HepG2 (cell line): ENCODE data around the gene MOXD1. TPM values are rescaled to one million over a fixed set of nuclear protein-coding genes. Genes with fewer than 3 reads are reported as not detected.

Experiments
- ATAC-seq: fragments of 200-7000 bp; cut with Tn5 transposase; 3 replicates; pipeline ENCODE4 v1.9.1; 2020; ENCODE audit warnings: mild to moderate bottlenecking, moderate library complexity
- BruUV-seq: library from RNA; stranded (reverse); fragments of 400-500 nt; replicated peaks from 2 replicates; lab custom pipeline; 2021; lab: Mats Ljungman, UMichigan
- CTCF ChIA-PET: fragments of 300-600 bp; formaldehyde crosslinking; extraction: SDS; loops from one replicate; lab custom pipeline; 2021; ENCODE audit warnings: low total read pairs, inconsistent platforms, low intra/inter-chr PET ratio; lab: Yijun Ruan, JAX
- POLR2A ChIA-PET: fragments of 350-600 bp; sonication (Branson Sonifier 250); formaldehyde crosslinking; loops from one replicate; lab custom pipeline; 2020; ENCODE audit warnings: antibody characterized with exemption, inconsistent platforms; lab: Yijun Ruan, JAX
- DNase-seq: peaks from one replicate; pipeline ENCODE4 v3.0.0-alpha.2; 2015; ENCODE audit warnings: low spot score
- FAIRE-seq: peaks from 3 replicates; lab custom pipeline; 2011; peaks lifted over from hg19 to GRCh38; lab: Jason Lieb, UNC
- H2AFZ ChIP-seq: one replicate; pipeline ENCODE4 v1.6.1; 2011; ENCODE audit warnings: low read length, inconsistent platforms
- H3K27ac ChIP-seq: fragments of 300-600 bp; 3 replicates; pipeline ENCODE4 v1.8.0; 2011; ENCODE audit warnings: mixed run types, mild to moderate bottlenecking, mixed read lengths, low read length, inconsistent platforms; ENCODE audit not compliant: insufficient read depth; ENCODE audit errors: extremely low read length
- H3K27me3 ChIP-seq, 2 experiments: fragments of 200-600 bp in 1 of 2; 2 replicates in 1 of 2; 3 replicates in 1 of 2; pipeline versions ENCODE4 v1.6.0 to v1.8.0; 2011; ENCODE audit warnings: low read length in 2 of 2, mild to moderate bottlenecking in 2 of 2, moderate library complexity in 2 of 2, inconsistent platforms in 1 of 2; ENCODE audit not compliant: insufficient read depth in 2 of 2, control insufficient read depth in 1 of 2
- H3K36me3 ChIP-seq, 2 experiments: fragments of 200-600 bp in 1 of 2; replicated peaks in 1 of 2; 2 replicates in 1 of 2; 3 replicates in 1 of 2; pipeline versions ENCODE4 v1.5.1 to v1.8.0; 2011; ENCODE audit warnings: low read length in 2 of 2, inconsistent platforms in 1 of 2; ENCODE audit not compliant: insufficient read depth in 2 of 2, control insufficient read depth in 1 of 2
- H3K4me1 ChIP-seq: 2 replicates; pipeline ENCODE4 v1.5.1; 2012; ENCODE audit warnings: low read length, inconsistent platforms; ENCODE audit not compliant: insufficient read depth
- H3K4me2 ChIP-seq: 2 replicates; pipeline ENCODE4 v1.6.0; 2011; ENCODE audit warnings: low read depth, low read length, inconsistent platforms
- H3K4me3 ChIP-seq, 3 experiments: fragments of 200-600 bp in 1 of 3; sonication (generic), shearing (Covaris generic) in 1 of 3; replicated peaks in 1 of 3; 2 replicates each; pipeline ENCODE4 v1.5.1; 2011 to 2016; ENCODE audit warnings: low read length in 3 of 3, inconsistent platforms in 2 of 3, low read depth in 2 of 3, mild to moderate bottlenecking in 2 of 3, control low read depth in 1 of 3, mixed read lengths in 1 of 3; ENCODE audit not compliant: insufficient read depth in 1 of 3
- H3K79me2 ChIP-seq: one replicate; pipeline ENCODE4 v1.6.1; 2011; ENCODE audit warnings: low read length, inconsistent platforms; ENCODE audit not compliant: insufficient read depth
- H3K9ac ChIP-seq: 2 replicates; pipeline ENCODE4 v1.6.0; 2011; ENCODE audit warnings: mild to moderate bottlenecking, low read depth, low read length, inconsistent platforms; ENCODE audit not compliant: insufficient read depth
- H3K9me3 ChIP-seq: 2 replicates; pipeline ENCODE4 v1.5.1; 2012; ENCODE audit warnings: mild to moderate bottlenecking, low read length
- H4K20me1 ChIP-seq: 2 replicates; pipeline ENCODE4 v1.6.0; 2011; ENCODE audit warnings: inconsistent platforms, mild to moderate bottlenecking, low read length, moderate library complexity; ENCODE audit not compliant: insufficient read depth
- FOXK2 ChIP-seq: fragments of 450-650 bp; IDR thresholded peaks from 2 replicates; pipeline ENCODE4 v1.6.1; 2016
- MAFG ChIP-seq: sonication (generic); formaldehyde crosslinking; IDR thresholded peaks from 2 replicates; pipeline ENCODE4 v1.5.1; 2020; ENCODE audit warnings: mild to moderate bottlenecking, missing genetic modification reagents
- NR3C1 ChIP-seq: sonication (generic); formaldehyde crosslinking; IDR thresholded peaks from 2 replicates; pipeline ENCODE4 v1.4.0; 2020; ENCODE audit warnings: missing genetic modification reagents
- PHF20 ChIP-seq: sonication (generic); formaldehyde crosslinking; IDR thresholded peaks from 2 replicates; pipeline ENCODE4 v1.5.0; 2020; ENCODE audit warnings: mild to moderate bottlenecking, missing genetic modification reagents
- TAF15 ChIP-seq: fragments of 200-400 bp; formaldehyde crosslinking; IDR thresholded peaks from one replicate; pipeline ENCODE4 v1.6.1; 2018; ENCODE audit warnings: mild to moderate bottlenecking, low read depth, low read length; ENCODE audit not compliant: poor library complexity, severe bottlenecking
- ZNF83 ChIP-seq: sonication (generic); formaldehyde crosslinking; IDR thresholded peaks from 2 replicates; pipeline ENCODE4 v1.4.0; 2020; ENCODE audit warnings: missing genetic modification reagents, mild to moderate bottlenecking, borderline replicate concordance
- WGBS: methylation state at CpG from one replicate; pipeline ENCODE4 v1.1.6; 2017; ENCODE audit warnings: low lambda C conversion rate; 5-methylcytosine and 5-hydroxymethylcytosine counted together
- in situ Hi-C: cut with HindIII; loops from 2 replicates; pipeline ENCODE4 v1.10.0; 2017; ENCODE audit warnings: low pct_unique_long_range_greater_than_20kb; ENCODE audit not compliant: extremely low pct_ligation_motif_present
- intact Hi-C: fragments of 100-400 bp; cut with micrococcal nuclease; formaldehyde crosslinking; loops from one replicate; pipeline ENCODE4 v1.10.0; 2022; ENCODE audit not compliant: unreplicated experiment
- polyA plus RNA-seq, 8 experiments: library from polyadenylated mRNA; depleted of rRNA in 3 of 8; stranded (reverse) in 7 of 8; unstranded in 1 of 8; fragments of >200 nt; fragmentation: Illumina TruSeq in 4 of 8; extraction: Trizol in 4 of 8; gene quantifications; 2 replicates each; pipeline versions ENCODE4 v1.2.1 to v1.2.3, GENCODE V29; 2011 to 2016; ENCODE audit warnings: low read depth in 4 of 8, missing spikeins in 1 of 8, mixed read lengths in 1 of 8; ENCODE audit not compliant: insufficient read depth in 1 of 8
- total RNA-seq, 5 experiments: library from RNA; depleted of rRNA; stranded (reverse); fragments of >200 nt; fragmentation: Illumina TruSeq; extraction: Trizol; gene quantifications; 2 replicates each; pipeline ENCODE4 v1.2.3, GENCODE V29; 2016; ENCODE audit warnings: low read depth in 1 of 5
- TF ChIP-seq, protein P1 (sequence below): sonication (generic); formaldehyde crosslinking; conservative IDR thresholded peaks from 2 replicates; pipeline ENCODE4 v1.4.0; 2020; ENCODE audit warnings: mild to moderate bottlenecking, missing genetic modification reagents, moderate library complexity
- TF ChIP-seq, protein P2 (sequence below): sonication (generic); formaldehyde crosslinking; IDR thresholded peaks from 2 replicates; pipeline ENCODE4 v1.4.0; 2020; ENCODE audit warnings: missing genetic modification reagents; ENCODE audit errors: not compliant biosample characterization

MOXD1 gene
- total and polyA plus RNA-seq, 2 of the 13 experiments (the other 11 are each of a cell fraction or from before 2014, with no cell fraction given): 0.03 TPM; not detected in 1

GRCh38 chr6:132390451-132390850 lies 10.8 kb downstream of the MOXD1 start:
- Histone ChIP-seq H3K79me2 (no peaks in the 10 kb centered on the region), H2AFZ (no peak overlapping the region), H3K4me2 (no peak overlapping the region), H3K4me3 (no peak overlapping the region), H4K20me1 (no peaks in the 10 kb centered on the region), H3K27ac (no peak overlapping the region), H3K9ac (no peak overlapping the region), H3K9me3 (peaks cover 17% of the 10 kb centered on the region; the same call in 1 of the 2 replicates), H3K4me1 (no peaks in the 10 kb centered on the region), H3K36me3 (no peaks in the 10 kb centered on the region), H3K27me3 (no peaks in the 10 kb centered on the region; a peak in 1 of 5 replicates)
- ATAC-seq (no peak), DNase-seq (no peak), FAIRE-seq (no peak)
- in situ Hi-C loops: loop anchor here (5.0 kb wide), 1 partner anchor 88 kb away; no protein-coding TSS in a partner anchor
- no TSS peak for BruUV-seq
- POLR2A ChIA-PET: no interaction called here
- no peak for TF ChIP-seq NR3C1 (CRISPR knock-in tag)
- TF ChIP-seq, protein P1, sequence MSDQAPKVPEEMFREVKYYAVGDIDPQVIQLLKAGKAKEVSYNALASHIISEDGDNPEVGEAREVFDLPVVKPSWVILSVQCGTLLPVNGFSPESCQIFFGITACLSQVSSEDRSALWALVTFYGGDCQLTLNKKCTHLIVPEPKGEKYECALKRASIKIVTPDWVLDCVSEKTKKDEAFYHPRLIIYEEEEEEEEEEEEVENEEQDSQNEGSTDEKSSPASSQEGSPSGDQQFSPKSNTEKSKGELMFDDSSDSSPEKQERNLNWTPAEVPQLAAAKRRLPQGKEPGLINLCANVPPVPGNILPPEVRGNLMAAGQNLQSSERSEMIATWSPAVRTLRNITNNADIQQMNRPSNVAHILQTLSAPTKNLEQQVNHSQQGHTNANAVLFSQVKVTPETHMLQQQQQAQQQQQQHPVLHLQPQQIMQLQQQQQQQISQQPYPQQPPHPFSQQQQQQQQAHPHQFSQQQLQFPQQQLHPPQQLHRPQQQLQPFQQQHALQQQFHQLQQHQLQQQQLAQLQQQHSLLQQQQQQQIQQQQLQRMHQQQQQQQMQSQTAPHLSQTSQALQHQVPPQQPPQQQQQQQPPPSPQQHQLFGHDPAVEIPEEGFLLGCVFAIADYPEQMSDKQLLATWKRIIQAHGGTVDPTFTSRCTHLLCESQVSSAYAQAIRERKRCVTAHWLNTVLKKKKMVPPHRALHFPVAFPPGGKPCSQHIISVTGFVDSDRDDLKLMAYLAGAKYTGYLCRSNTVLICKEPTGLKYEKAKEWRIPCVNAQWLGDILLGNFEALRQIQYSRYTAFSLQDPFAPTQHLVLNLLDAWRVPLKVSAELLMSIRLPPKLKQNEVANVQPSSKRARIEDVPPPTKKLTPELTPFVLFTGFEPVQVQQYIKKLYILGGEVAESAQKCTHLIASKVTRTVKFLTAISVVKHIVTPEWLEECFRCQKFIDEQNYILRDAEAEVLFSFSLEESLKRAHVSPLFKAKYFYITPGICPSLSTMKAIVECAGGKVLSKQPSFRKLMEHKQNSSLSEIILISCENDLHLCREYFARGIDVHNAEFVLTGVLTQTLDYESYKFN (CRISPR knock-in tag): no peak
- TF ChIP-seq MAFG: no peak
- TF ChIP-seq, protein P2, sequence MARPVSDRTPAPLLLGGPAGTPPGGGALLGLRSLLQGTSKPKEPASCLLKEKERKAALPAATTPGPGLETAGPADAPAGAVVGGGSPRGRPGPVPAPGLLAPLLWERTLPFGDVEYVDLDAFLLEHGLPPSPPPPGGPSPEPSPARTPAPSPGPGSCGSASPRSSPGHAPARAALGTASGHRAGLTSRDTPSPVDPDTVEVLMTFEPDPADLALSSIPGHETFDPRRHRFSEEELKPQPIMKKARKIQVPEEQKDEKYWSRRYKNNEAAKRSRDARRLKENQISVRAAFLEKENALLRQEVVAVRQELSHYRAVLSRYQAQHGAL (CRISPR knock-in tag): no peak
- TF ChIP-seq FOXK2: no peak
- TF ChIP-seq ZNF83 (CRISPR knock-in tag): no peak
- no peak for TF ChIP-seq TAF15
- TF ChIP-seq PHF20 (CRISPR knock-in tag): no peak
- under 1% methylated on average over 4 of the region's 4 CpGs for WGBS
- intact Hi-C loops: no loop called here
- CTCF ChIA-PET: no interaction called here
